ENCODE results near the gene SLC24A5.

The SLC24A5 gene

DNA sequence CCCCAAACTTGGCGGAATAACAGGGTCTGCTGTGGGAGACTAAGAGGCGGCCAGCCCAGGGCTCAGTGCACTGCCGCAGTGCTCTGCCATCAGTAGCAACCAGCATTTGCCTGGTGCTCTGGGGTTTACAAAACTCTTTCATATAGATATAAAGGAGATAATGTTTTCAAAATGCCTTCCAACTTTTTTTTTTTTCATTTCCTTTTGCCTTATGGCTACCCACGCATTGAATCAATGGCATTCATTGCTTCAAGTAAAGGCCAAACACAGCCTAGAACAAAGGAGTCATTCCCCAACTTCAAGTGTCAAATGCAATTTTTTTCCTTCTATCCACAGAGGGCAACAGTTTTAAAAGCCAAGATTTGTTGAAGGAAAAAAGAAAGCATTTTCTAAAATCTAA is 11.6 kb upstream of the SLC24A5 start:
- H3K27me3 ChIP-seq (replicated peaks in 2 of 5; ENCODE audit: control insufficient read depth in 4 of 5, insufficient read depth in 5 of 5, low read length in 4 of 5), result peaks cover 3 to 20% (median 12%) of the 10 kb centered on the region in 5 experiments
- no peaks in the 10 kb centered on the region for H3K36me3 ChIP-seq (ENCODE audit: control insufficient read depth in 4 of 4, insufficient read depth in 4 of 4, low read length in 3 of 4)
- 94% methylated on average over 2 of the region's 4 CpGs for WGBS (ENCODE audit: insufficient coverage)
- no peaks in the 10 kb centered on the region for H3K4me1 ChIP-seq (ENCODE audit: control extremely low read depth in 1 of 4, control insufficient read depth in 4 of 4, insufficient read depth in 4 of 4, low read length in 3 of 4)
- no peak for DNase-seq
- H3K9me3 ChIP-seq (ENCODE audit: control extremely low read depth in 1 of 5, control insufficient read depth in 4 of 5, insufficient read depth in 2 of 5, low read depth in 1 of 5, low read length in 4 of 5), result no peaks in the 10 kb centered on the region
- H3K27ac ChIP-seq (ENCODE audit: insufficient read depth in 1 of 2, low read depth in 1 of 2, low read length in 2 of 2, poor library complexity in 1 of 2, severe bottlenecking in 2 of 2), result no peak overlapping the region
- H3K4me3 ChIP-seq (ENCODE audit: control insufficient read depth in 1 of 7, extremely low read depth in 1 of 7, insufficient read depth in 4 of 7, low read depth in 2 of 7, low read length in 6 of 7), result no peak overlapping the region
- POLR2A ChIA-PET, result no interaction called here
- CTCF ChIA-PET, result no interaction called here

DNA sequence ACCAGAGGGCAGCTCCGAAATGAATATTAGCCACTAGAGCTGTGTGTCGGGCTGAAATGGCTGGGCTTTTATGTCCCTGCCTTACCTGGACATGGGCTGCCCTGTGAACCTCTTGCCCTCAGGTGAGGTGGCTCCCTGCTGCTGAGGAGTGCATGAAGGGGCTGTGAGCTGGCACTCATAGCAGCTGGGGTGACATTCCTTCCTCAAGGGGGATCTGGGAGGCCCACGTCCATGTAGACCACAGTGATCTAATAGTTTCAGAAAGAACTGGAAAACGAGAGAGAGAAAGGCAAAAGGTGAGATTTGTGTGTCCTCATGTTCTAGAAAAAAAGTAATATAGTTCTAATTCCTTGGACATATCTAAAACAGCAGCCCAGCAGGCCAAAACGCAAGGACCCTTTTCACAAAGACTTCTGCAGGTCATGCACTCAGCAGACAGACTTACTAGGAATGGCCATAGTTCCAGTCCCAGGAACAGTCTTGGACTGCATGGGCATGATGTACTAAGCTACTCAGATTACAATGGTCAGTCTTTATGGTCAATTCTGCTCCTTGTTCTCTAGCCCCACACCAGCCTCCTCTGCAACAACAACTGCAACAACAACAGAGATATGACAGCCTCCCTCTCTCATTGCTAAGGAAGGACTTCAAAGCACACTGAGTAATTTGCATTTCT is 10.8 kb upstream of the SLC24A5 start:
- Histone ChIP-seq H3K4me1 (ENCODE audit: control extremely low read depth in 1 of 4, control insufficient read depth in 4 of 4, insufficient read depth in 4 of 4, low read length in 3 of 4) (no peaks in the 10 kb centered on the region), H3K36me3 (ENCODE audit: control insufficient read depth in 4 of 4, insufficient read depth in 4 of 4, low read length in 3 of 4) (no peaks in the 10 kb centered on the region), H3K27ac (ENCODE audit: insufficient read depth in 1 of 2, low read depth in 1 of 2, low read length in 2 of 2, poor library complexity in 1 of 2, severe bottlenecking in 2 of 2) (no peak overlapping the region), H3K27me3 (replicated peaks in 2 of 5; ENCODE audit: control insufficient read depth in 4 of 5, insufficient read depth in 5 of 5, low read length in 4 of 5) (peaks cover 3 to 18% (median 12%) of the 10 kb centered on the region in 5 experiments), H3K4me3 (ENCODE audit: control insufficient read depth in 1 of 7, extremely low read depth in 1 of 7, insufficient read depth in 4 of 7, low read depth in 2 of 7, low read length in 6 of 7) (no peak overlapping the region), H3K9me3 (ENCODE audit: control extremely low read depth in 1 of 5, control insufficient read depth in 4 of 5, insufficient read depth in 2 of 5, low read depth in 1 of 5, low read length in 4 of 5) (no peaks in the 10 kb centered on the region)
- 100% methylated on average over 3 of the region's 5 CpGs for WGBS (ENCODE audit: insufficient coverage)
- DNase-seq, result no peak
- CTCF ChIA-PET, result interaction anchor here (3.2 kb wide), 1 partner anchor 175 kb away, joined by 14 read pairs; no protein-coding TSS in a partner anchor
- POLR2A ChIA-PET, result no interaction called here

DNA sequence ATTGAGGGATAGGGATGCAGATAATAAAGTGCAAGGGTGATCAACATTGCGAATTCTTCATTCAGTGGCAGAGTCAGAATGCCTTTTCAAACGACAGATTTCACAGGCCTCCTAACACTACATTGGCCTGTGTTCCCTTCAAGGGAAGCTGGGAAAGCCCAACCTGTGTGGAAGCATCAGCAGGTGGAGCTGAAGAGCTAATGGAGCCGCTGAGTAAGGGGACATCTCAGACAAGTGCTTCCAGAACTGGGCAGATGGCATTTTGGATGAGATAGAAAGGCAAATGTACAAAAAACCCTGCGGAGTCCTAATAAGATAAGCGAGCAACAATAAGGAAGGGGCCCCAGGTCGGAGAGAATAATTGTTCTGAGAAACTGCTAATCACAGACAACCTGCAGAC is 8.5 kb upstream of the SLC24A5 start:
- H3K27me3 ChIP-seq (replicated peaks in 2 of 5; ENCODE audit: control insufficient read depth in 4 of 5, insufficient read depth in 5 of 5, low read length in 4 of 5), result peaks cover 0 to 14% (median 9%) of the 10 kb centered on the region in 5 experiments
- no peak overlapping the region for H3K4me3 ChIP-seq (ENCODE audit: control insufficient read depth in 1 of 7, extremely low read depth in 1 of 7, insufficient read depth in 4 of 7, low read depth in 2 of 7, low read length in 6 of 7)
- H3K9me3 ChIP-seq (ENCODE audit: control extremely low read depth in 1 of 5, control insufficient read depth in 4 of 5, insufficient read depth in 2 of 5, low read depth in 1 of 5, low read length in 4 of 5), result no peaks in the 10 kb centered on the region
- H3K36me3 ChIP-seq (ENCODE audit: control insufficient read depth in 4 of 4, insufficient read depth in 4 of 4, low read length in 3 of 4), result no peaks in the 10 kb centered on the region
- peak; percentile 9 to 33 (median 15) for DNase-seq
- CTCF ChIA-PET, result interaction anchor here (0.9 to 3.2 kb wide), 3 partner anchors 117 to 176 kb away, joined by 3 to 14 read pairs (median 3); no protein-coding TSS in a partner anchor
- 60% methylated on average over 5 of the region's 6 CpGs for WGBS (ENCODE audit: insufficient coverage)
- POLR2A ChIA-PET, result no interaction called here
- H3K27ac ChIP-seq (ENCODE audit: insufficient read depth in 1 of 2, low read depth in 1 of 2, low read length in 2 of 2, poor library complexity in 1 of 2, severe bottlenecking in 2 of 2), result no peak overlapping the region
- no peaks in the 10 kb centered on the region for H3K4me1 ChIP-seq (ENCODE audit: control extremely low read depth in 1 of 4, control insufficient read depth in 4 of 4, insufficient read depth in 4 of 4, low read length in 3 of 4)

DNA sequence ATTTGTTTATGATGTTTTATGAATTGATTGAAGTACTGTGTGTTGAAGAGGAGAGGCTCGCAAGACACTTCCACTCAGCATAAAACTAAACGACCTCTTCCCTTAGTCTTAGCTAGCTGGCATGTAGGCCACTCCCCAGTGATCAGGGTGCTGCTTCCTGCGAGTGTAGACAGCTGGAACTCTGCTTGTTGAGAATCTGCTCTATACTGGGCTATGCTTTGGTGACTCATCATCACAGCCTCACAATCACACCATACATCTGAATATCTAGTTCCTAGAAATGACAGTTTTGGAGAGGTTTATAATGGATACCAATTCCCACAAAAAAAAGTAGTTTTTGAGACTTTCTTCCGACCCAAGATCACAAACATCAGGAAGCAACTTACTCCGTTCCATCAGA is 1.5 kb upstream of the SLC24A5 start:
- DNase-seq, result no peak
- POLR2A ChIA-PET, result no interaction called here
- no CpG with 5 or more reads among the region's 5 CpGs for WGBS (ENCODE audit: insufficient coverage)
- H3K27me3 ChIP-seq (replicated peaks in 2 of 5; ENCODE audit: control insufficient read depth in 4 of 5, insufficient read depth in 5 of 5, low read length in 4 of 5), result peaks cover 3 to 20% (median 9%) of the 10 kb centered on the region in 5 experiments
- no peaks in the 10 kb centered on the region for H3K4me1 ChIP-seq (ENCODE audit: control extremely low read depth in 1 of 4, control insufficient read depth in 4 of 4, insufficient read depth in 4 of 4, low read length in 3 of 4)
- H3K9me3 ChIP-seq (ENCODE audit: control extremely low read depth in 1 of 5, control insufficient read depth in 4 of 5, insufficient read depth in 2 of 5, low read depth in 1 of 5, low read length in 4 of 5), result no peaks in the 10 kb centered on the region
- H3K4me3 ChIP-seq (ENCODE audit: control insufficient read depth in 1 of 7, extremely low read depth in 1 of 7, insufficient read depth in 4 of 7, low read depth in 2 of 7, low read length in 6 of 7), result no peak overlapping the region
- no peak overlapping the region for H3K27ac ChIP-seq (ENCODE audit: insufficient read depth in 1 of 2, low read depth in 1 of 2, low read length in 2 of 2, poor library complexity in 1 of 2, severe bottlenecking in 2 of 2)
- CTCF ChIA-PET, result no interaction called here
- no peaks in the 10 kb centered on the region for H3K36me3 ChIP-seq (ENCODE audit: control insufficient read depth in 4 of 4, insufficient read depth in 4 of 4, low read length in 3 of 4)

DNA sequence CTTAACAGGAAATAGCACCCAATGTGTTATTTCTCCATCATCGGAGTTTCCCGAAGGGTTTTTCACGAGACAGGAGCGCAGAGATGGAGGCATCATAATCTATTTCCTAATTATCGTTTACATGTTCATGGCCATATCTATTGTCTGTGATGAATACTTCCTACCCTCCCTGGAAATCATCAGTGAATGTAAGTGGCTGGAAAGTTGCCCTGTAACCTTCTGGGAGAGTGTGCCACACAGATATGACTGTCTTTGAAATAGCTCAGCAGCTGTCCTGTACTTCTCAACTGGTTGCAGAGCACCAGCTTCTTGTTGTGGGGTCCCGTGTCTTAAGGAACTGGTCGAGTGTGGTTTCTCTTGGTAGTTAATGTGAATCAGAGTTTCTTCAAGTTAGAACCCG is 1.1 kb downstream of the SLC24A5 start:
- Histone ChIP-seq H3K27ac (ENCODE audit: insufficient read depth in 1 of 2, low read depth in 1 of 2, low read length in 2 of 2, poor library complexity in 1 of 2, severe bottlenecking in 2 of 2) (no peak overlapping the region), H3K9me3 (ENCODE audit: control extremely low read depth in 1 of 5, control insufficient read depth in 4 of 5, insufficient read depth in 2 of 5, low read depth in 1 of 5, low read length in 4 of 5) (no peaks in the 10 kb centered on the region), H3K4me1 (ENCODE audit: control extremely low read depth in 1 of 4, control insufficient read depth in 4 of 4, insufficient read depth in 4 of 4, low read length in 3 of 4) (no peaks in the 10 kb centered on the region), H3K4me3 (ENCODE audit: control insufficient read depth in 1 of 7, extremely low read depth in 1 of 7, insufficient read depth in 4 of 7, low read depth in 2 of 7, low read length in 6 of 7) (no peak overlapping the region), H3K27me3 (replicated peaks in 2 of 5; ENCODE audit: control insufficient read depth in 4 of 5, insufficient read depth in 5 of 5, low read length in 4 of 5) (peaks cover 3 to 20% (median 5%) of the 10 kb centered on the region in 5 experiments), H3K36me3 (ENCODE audit: control insufficient read depth in 4 of 4, insufficient read depth in 4 of 4, low read length in 3 of 4) (no peaks in the 10 kb centered on the region)
- 100% methylated on average over 3 of the region's 8 CpGs for WGBS (ENCODE audit: insufficient coverage)
- CTCF ChIA-PET, result no interaction called here
- no peak for DNase-seq
- POLR2A ChIA-PET, result no interaction called here

DNA sequence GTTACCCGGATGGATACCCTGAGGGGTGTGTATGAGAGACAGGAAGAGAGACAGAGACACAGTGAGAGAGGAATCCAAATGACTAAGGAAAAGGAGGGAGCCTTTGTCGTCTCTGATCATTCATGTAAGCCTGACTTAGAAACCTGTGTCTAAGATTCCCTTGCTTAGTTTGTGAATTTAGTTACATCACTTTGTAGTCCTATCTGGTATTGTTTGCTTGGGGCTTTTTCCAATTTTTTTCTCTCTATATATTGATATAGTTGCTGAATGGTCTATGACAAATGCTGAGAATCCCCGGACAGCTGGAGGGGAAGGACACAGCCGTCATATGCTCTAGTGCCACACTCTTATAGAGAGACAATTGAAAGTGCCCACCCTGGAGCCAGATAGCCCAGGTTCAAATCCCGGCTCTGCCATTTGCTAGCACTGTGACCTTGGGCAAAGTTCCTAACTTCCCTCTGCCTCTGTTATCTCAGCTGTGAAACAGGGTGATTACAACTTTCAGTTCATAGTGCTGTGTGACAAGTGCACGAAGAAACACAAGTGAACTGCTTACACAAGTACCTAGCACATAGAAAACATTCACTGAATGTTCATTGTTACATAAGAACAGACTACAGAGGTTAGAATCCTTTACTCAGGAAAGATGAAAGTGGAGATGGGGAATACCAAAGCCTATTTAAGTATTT is 6.0 kb downstream of the SLC24A5 start:
- Histone ChIP-seq H3K27me3 (replicated peaks in 2 of 5; ENCODE audit: control insufficient read depth in 4 of 5, insufficient read depth in 5 of 5, low read length in 4 of 5) (peaks cover 2 to 14% (median 4%) of the 10 kb centered on the region in 5 experiments), H3K4me1 (ENCODE audit: control extremely low read depth in 1 of 4, control insufficient read depth in 4 of 4, insufficient read depth in 4 of 4, low read length in 3 of 4) (no peaks in the 10 kb centered on the region), H3K9me3 (ENCODE audit: control extremely low read depth in 1 of 5, control insufficient read depth in 4 of 5, insufficient read depth in 2 of 5, low read depth in 1 of 5, low read length in 4 of 5) (no peaks in the 10 kb centered on the region), H3K36me3 (ENCODE audit: control insufficient read depth in 4 of 4, insufficient read depth in 4 of 4, low read length in 3 of 4) (no peaks in the 10 kb centered on the region), H3K27ac (ENCODE audit: insufficient read depth in 1 of 2, low read depth in 1 of 2, low read length in 2 of 2, poor library complexity in 1 of 2, severe bottlenecking in 2 of 2) (no peak overlapping the region), H3K4me3 (ENCODE audit: control insufficient read depth in 1 of 7, extremely low read depth in 1 of 7, insufficient read depth in 4 of 7, low read depth in 2 of 7, low read length in 6 of 7) (no peak overlapping the region)
- DNase-seq, result no peak
- CTCF ChIA-PET, result no interaction called here
- 97% methylated on average over 3 of the region's 6 CpGs for WGBS (ENCODE audit: insufficient coverage)
- POLR2A ChIA-PET, result no interaction called here

DNA sequence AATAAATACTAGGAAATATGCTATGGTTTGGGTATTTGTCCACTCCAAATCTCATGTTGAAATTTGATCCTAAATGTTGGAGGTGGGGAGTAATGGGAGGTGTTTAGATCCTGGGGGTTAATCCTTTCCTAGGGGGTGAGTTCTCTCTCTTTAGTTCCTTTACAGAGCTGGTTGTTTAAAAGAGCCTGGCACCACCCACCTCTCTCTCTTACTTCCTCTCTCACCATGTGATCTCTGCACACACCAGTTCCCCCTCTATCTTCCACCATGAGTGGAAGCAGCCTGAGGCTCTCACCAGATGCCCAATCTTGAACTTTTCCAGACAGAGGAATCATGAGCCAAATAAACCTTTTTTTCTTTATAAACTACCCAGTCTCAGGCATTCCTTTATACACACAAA is 10.5 kb downstream of the SLC24A5 start:
- peaks cover 0 to 4% (median 0%) of the 10 kb centered on the region in 5 experiments for H3K27me3 ChIP-seq (replicated peaks in 2 of 5; ENCODE audit: control insufficient read depth in 4 of 5, insufficient read depth in 5 of 5, low read length in 4 of 5)
- no peaks in the 10 kb centered on the region for H3K4me1 ChIP-seq (ENCODE audit: control extremely low read depth in 1 of 4, control insufficient read depth in 4 of 4, insufficient read depth in 4 of 4, low read length in 3 of 4)
- no peak overlapping the region for H3K4me3 ChIP-seq (ENCODE audit: control insufficient read depth in 1 of 7, extremely low read depth in 1 of 7, insufficient read depth in 4 of 7, low read depth in 2 of 7, low read length in 6 of 7)
- ChIA-PET CTCF (no interaction called here), POLR2A (no interaction called here)
- H3K36me3 ChIP-seq (ENCODE audit: control insufficient read depth in 4 of 4, insufficient read depth in 4 of 4, low read length in 3 of 4), result no peaks in the 10 kb centered on the region
- no peak for DNase-seq
- H3K27ac ChIP-seq (ENCODE audit: insufficient read depth in 1 of 2, low read depth in 1 of 2, low read length in 2 of 2, poor library complexity in 1 of 2, severe bottlenecking in 2 of 2), result no peak overlapping the region
- H3K9me3 ChIP-seq (ENCODE audit: control extremely low read depth in 1 of 5, control insufficient read depth in 4 of 5, insufficient read depth in 2 of 5, low read depth in 1 of 5, low read length in 4 of 5), result no peaks in the 10 kb centered on the region
